Hematopoietic multipotent progenitor cell treated with erythropoietin and hydrocortisone succinate and interleukin-3 and kit ligand, for 8 days (in vitro differentiated cells): ENCODE results near the gene PPP1R12B.

Experiments
- DNase-seq: peaks from one replicate; pipeline ENCODE4 v3.0.0-alpha.2; 2015

The PPP1R12B gene, protein sequence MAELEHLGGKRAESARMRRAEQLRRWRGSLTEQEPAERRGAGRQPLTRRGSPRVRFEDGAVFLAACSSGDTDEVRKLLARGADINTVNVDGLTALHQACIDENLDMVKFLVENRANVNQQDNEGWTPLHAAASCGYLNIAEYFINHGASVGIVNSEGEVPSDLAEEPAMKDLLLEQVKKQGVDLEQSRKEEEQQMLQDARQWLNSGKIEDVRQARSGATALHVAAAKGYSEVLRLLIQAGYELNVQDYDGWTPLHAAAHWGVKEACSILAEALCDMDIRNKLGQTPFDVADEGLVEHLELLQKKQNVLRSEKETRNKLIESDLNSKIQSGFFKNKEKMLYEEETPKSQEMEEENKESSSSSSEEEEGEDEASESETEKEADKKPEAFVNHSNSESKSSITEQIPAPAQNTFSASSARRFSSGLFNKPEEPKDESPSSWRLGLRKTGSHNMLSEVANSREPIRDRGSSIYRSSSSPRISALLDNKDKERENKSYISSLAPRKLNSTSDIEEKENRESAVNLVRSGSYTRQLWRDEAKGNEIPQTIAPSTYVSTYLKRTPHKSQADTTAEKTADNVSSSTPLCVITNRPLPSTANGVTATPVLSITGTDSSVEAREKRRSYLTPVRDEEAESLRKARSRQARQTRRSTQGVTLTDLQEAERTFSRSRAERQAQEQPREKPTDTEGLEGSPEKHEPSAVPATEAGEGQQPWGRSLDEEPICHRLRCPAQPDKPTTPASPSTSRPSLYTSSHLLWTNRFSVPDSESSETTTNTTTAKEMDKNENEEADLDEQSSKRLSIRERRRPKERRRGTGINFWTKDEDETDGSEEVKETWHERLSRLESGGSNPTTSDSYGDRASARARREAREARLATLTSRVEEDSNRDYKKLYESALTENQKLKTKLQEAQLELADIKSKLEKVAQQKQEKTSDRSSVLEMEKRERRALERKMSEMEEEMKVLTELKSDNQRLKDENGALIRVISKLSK

DNA sequence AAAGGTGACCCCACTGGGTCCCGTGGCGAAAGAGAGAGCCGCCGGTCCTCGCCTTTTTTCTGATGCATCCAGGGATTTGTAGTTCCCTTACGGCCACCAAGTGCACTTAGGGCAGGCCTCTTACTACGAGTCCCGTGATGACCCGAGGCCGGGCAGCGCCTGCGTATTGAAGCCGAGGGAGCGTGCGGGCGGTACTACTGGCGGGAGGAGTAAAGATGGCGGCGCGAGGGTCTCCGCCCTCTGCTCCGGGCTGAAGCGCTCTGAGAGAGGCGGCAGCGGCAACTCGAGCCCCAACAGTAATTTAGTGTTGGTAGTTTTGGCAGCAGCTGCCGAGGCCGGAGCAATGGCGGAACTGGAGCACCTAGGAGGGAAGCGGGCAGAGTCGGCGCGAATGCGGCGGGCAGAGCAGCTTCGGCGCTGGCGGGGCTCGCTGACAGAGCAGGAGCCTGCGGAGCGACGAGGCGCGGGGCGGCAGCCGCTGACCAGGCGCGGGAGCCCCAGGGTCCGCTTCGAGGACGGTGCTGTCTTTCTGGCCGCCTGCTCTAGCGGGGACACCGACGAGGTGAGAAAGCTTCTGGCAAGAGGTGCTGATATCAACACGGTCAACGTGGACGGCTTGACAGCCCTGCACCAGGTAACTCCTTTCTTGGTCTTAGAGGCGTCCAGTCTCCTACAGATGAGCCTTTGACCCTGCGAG lies at the start of gene PPP1R12B:
PPP1R12B (plus strand) TSS at position 191 of the 697 bp plus-strand sequence; CDS start at position 344, 153 bp downstream.
- peak; percentile 99 for DNase-seq

DNA sequence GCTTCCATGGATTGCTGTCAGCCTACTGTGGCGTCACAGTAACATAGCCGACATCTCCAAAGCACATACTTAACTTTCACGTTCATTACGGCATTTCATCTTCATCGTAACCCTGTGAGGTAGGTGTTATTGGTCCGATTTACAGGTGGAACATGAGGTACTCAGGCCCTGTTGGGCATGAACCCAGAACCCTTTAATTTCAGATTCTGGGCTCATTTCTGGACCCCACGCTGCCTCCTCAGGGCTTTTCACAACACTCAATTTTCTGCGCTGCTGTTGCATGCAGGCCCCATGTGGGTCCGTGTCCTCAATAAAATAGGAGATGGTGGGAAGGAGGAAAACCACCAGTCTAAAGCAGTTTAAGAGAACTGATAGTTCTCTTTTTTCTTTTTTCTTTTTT lies 46.3 kb upstream of the PPP1R12B start:
- DNase-seq, result no peak

DNA sequence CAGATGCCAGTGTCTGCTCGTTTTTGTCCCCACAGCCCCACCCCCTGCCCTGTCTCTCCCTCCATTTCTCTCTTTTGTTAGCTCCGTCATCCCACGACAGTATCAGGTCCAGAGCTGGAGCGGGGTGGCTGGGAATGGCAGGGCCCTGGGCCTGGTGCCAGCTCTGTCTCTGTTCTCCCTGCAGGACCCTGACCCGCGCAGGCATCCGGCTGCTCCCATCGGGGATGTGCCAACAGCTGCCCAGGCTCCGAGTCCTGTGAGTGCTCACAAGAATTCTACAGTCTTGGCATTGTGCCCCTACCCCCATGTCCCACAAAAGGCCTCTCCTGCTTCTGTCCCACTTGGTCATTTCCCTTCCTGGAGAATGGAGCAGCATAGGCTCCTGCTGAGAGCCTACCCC lies 44.1 kb upstream of the PPP1R12B start:
- DNase-seq, result no peak

DNA sequence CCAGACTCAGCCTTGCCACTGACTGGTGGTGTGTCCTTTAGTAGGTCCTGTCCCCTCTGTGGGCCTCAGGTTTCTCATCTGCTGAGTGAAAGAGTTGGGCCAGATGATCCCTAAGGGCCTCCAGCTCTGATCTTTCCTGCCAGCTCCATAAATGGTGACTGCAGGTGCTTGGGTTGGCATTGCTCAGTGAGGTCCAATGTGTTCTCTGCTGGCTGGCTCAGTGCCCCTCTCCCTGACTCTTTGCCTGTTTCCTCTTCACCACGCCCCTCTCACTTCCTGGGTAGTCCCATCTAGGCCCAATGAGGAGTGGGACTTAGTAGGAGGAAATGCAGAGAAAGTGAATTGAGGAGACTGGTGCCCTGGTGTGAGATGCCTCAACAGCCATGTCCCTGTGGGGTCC lies 43.3 kb upstream of the PPP1R12B start:
- no peak for DNase-seq

DNA sequence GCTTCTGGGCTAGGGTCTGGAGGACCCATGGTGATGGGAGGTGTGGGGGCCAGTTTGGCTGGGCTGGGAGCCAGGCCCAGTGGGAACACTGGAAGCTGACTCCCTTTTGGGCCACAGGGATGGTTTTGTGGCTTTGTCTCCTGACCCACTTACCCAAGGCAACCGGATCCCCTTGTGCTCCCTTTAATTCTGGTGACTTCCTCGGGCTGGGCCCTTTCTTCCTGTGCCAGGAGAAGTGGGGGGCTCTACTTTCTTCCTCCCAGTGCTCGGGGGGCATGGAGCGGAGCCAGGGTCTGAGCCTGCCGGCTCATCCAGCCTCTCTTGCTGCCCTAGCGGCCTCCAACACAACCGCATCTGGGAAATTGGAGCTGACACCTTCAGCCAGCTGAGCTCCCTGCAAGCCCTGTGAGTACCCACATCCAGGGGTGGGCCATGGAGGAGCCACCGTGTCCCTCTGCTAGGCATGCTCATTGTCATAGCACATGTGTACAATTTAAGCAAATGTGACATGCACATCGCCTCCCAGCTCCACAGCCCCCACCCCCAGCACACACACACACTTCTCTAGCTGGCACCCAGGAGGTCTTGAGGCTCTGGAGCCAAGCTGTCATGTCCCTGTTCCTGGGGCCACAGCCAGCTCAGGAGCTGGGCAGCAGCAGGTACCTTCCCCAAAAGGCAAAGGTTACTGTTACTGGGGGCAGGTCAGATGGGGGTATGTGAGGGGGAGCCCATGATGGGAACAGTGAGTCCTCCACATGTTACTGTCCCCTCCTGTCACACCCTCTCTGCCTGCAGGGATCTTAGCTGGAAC lies 41.8 kb upstream of the PPP1R12B start:
- DNase-seq, result no peak

DNA sequence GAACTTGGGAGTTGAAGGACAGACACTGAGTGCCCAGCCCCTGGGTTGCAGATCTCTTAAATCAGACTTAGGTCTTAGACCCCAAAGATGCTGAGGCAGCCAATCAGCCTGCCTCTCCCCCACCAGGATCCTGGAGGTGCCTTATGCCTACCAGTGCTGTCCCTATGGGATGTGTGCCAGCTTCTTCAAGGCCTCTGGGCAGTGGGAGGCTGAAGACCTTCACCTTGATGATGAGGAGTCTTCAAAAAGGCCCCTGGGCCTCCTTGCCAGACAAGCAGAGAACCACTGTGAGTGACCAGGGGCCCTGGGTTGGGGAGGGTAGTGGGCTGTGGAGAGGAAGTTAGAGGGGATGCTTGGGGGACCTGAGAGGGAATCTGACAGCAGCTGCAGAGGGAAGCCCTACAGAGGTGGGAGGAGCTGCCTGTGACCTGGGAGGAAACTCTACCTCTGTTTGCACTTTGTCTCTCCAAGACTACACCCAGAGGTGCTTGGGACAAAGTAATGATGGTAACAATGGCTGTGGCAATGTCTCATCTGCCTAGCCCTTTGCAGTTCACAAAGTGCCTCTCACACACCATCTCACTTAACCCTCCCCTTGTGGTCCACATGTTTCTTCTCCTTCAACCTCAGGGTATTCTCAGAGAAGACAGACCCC lies 38.3 kb upstream of the PPP1R12B start:
- DNase-seq, result no peak

DNA sequence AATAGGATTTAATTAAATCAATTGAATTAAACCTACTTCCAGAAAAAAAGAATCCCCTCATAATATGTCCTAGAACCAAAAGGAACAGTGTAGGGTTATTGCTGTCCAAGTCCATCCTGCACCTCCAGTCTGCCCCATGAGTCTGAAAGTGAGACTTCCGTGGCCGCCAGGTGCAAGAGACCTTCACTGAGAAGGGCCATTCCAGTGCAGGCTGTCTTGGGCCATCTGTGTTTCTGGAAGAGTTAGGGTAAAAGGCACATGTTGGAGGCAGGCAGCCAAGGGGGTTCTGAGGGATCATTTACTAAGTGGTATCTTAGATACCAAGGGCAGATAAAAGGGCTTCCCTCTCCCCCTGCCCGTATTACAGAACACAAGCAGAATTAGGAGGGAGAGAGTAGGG lies 37.8 kb upstream of the PPP1R12B start:
- DNase-seq, result no peak

DNA sequence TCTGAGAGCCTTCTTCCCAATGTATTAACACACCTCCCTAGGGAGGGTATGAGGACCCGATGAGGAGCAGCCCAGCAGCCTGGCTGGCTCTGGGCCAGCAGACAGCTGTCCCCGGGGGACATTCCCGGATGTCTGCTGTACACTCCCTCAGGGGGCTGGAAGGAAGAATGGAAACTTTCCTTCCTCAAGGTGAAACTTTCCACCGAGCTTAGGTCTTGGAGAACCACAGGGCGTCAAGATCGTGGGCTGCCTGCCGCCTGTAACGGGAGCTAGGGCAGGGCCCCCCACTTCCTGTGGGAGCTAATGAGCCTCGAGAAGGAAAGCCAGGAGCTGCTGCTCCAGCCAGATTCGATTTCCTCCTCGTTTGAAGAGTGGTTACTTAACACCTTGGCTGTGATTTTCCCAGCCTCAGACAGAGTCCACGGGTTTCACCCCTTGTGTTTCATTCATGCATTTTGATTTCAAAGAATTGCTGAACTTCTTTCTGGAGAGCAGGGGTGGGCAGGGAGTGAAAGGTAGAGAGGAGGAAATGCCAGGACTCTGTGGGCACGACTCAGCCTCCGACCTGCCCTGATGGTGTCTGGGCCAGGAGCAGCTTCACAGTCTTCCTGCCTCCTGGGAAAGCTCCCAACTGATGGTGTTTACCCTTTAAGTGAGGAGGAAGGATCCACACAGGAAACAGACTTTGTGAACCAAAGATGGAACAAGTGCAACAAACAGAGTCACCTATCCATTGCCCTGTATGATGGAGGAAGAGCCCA lies 36.4 kb upstream of the PPP1R12B start:
- no peak for DNase-seq

DNA sequence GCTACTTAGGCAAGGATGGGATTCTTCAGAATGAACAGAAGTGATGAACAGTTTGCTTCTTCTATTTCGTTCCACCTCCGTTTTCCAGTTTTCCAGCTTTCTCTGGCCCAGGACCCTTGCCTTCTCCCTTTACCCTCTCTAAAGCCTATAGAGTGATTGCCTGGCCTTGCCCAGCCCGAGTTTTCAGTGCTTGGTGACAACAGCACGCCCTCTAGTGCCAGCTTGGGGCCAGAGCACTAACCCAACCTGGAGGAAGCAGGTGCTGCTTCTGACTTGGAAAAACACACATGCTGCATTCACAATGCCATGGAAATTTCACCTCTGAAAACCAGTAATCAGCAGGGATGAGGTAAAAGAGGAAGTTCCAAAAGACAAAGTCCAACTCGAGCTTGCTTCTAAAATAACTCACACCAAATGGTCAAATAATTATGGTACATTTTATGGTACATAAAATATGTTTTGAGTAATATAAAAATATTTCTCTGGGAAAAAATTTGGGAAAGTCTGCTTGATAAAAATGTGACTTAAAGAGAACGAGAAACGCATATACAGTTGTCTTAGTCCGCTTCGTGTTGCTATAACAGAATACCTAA lies 32.8 kb upstream of the PPP1R12B start:
- peak; percentile 66 for DNase-seq

DNA sequence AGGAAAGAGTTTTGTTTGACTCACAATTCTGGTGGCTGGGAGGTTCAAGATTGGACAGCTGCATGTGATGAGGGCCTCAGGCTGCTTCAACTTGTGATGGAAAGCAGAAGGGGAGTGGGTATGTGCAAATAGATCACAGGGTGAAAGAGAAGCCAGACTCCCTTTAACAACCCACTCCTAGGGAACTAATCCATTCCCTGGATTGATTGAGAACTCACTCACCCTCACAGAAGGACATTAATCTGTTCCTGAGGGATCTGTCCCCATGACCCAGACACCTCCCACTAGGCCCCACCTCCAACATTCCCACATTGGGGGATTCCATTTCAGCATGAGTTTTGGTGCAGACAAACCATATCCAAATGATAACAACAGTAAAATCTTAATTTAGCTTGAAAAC lies 32.3 kb upstream of the PPP1R12B start:
- no peak for DNase-seq

DNA sequence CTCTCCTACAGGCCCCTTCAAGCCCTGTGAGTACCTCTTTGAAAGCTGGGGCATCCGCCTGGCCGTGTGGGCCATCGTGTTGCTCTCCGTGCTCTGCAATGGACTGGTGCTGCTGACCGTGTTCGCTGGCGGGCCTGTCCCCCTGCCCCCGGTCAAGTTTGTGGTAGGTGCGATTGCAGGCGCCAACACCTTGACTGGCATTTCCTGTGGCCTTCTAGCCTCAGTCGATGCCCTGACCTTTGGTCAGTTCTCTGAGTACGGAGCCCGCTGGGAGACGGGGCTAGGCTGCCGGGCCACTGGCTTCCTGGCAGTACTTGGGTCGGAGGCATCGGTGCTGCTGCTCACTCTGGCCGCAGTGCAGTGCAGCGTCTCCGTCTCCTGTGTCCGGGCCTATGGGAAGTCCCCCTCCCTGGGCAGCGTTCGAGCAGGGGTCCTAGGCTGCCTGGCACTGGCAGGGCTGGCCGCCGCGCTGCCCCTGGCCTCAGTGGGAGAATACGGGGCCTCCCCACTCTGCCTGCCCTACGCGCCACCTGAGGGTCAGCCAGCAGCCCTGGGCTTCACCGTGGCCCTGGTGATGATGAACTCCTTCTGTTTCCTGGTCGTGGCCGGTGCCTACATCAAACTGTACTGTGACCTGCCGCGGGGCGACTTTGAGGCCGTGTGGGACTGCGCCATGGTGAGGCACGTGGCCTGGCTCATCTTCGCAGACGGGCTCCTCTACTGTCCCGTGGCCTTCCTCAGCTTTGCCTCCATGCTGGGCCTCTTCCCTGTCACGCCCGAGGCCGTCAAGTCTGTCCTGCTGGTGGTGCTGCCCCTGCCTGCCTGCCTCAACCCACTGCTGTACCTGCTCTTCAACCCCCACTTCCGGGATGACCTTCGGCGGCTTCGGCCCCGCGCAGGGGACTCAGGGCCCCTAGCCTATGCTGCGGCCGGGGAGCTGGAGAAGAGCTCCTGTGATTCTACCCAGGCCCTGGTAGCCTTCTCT lies 30.3 kb upstream of the PPP1R12B start:
- DNase-seq, result no peak

DNA sequence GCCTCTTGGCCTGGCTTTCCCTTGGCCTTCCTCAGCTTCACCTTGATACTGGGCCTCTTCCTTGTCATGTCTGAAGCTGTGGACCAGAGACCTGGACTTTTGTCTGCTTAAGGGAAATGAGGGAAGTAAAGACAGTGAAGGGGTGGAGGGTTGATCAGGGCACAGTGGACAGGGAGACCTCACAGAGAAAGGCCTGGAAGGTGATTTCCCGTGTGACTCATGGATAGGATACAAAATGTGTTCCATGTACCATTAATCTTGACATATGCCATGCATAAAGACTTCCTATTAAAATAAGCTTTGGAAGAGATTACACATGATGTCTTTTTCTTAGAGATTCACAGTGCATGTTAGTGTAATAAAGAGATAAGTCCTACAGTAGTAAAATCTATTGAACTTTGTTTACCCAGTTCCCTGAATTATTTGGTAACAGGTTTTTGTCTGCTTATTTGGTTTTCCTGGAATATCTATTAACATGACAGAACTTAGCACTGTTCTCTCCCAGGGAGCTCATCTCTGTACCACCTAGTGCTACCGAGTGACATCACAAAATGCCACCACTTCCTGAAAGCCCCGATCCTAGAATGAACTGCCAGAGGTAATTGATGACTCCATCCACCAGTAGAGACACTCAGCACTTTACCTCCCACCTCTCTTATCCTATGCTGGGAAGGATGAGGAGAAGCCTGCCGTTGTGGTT lies 29.0 kb upstream of the PPP1R12B start:
- no peak for DNase-seq

DNA sequence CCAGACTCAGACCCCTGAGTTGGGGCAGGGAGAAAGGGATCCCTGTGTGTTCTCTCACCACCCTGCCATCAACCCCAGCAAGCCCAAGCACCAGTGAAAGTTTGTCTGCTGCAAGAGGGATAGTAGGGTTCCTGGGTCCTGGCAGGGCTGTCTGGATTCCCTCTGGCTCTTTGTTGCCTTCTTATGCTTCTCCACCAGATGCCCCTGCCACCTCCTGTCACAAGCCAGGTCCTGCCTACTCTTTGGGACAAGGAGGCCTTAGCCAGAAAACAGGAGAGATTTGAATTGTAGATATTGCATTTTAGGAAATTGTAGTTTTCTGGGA lies 28.5 kb upstream of the PPP1R12B start:
- DNase-seq, result no peak

DNA sequence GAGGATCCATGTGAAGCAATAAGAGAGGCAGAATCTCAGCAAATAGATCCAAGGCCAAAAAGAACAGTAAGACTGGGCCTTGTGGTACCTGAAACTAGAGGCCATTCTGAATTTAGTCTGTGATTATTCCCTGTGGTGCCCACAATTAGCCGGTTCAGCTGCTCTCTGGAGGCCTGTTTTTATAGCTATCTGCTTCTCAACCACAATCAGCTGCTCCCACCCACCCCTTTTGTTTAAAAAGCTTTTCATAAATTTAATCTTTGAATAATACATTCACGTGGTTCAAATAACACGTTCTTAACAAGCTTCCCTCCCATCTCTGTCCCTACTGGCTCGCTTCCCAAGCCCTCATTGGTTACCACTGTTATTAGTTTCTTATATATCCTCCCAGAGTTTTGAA lies 24.8 kb upstream of the PPP1R12B start:
- no peak for DNase-seq

DNA sequence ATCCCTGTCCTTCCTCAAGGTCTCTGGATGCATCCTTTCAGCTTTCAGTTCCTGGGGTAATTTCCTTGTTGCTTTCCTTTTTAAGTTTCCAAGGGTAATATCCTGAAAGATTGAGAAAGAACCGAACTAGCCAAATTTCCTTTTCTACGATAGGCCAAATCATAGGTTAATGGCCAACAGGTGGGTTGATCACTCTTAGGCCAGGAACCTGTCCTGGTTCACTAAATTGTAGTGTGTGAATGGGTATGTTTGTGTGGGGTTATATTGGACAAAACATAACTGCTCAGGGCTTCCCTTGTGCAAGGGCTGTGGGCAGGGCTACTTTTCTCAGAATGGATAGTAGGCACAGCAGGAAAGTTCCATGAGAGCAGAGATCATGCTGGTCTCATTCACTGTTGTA lies 23.9 kb upstream of the PPP1R12B start:
- DNase-seq, result no peak

DNA sequence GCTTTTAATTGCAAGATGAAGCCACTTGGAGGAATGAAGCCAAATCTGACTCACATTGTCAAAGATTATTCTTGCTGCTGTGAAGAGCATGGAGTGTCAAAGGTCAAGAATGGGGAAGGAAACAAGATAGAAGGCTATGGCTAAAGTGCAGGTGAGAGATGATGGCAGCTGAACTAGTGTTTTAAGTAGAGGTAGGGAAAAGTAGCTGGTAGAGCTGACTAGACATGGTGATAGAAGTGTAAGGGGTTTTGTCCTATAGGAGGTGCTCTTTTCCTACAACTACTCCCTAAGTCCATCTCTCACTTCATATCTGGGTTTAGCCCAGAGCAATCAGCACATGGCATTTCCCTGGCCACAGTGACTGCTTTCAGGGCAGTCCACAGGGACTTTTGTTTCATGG lies 18.6 kb upstream of the PPP1R12B start:
- DNase-seq, result peak; percentile 25

DNA sequence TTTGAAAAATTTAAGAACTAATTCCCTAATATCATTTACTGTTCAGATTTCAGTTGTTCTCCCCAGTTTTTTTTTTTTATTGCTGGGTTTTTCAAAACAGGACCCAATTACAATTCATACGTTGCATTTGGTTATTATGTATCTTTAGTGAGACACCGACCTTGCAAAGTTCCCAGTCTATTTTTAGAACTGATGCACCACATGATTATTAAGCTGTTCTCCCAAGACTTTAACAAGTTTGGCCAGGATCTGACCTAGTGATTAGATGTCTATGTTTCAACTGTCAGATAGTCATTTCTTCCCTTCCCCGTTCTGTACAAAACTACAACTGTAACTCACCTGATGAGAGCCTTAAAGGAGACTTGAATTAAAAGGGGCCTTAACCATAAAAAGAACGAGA lies 14.6 kb upstream of the PPP1R12B start:
- DNase-seq, result no peak

DNA sequence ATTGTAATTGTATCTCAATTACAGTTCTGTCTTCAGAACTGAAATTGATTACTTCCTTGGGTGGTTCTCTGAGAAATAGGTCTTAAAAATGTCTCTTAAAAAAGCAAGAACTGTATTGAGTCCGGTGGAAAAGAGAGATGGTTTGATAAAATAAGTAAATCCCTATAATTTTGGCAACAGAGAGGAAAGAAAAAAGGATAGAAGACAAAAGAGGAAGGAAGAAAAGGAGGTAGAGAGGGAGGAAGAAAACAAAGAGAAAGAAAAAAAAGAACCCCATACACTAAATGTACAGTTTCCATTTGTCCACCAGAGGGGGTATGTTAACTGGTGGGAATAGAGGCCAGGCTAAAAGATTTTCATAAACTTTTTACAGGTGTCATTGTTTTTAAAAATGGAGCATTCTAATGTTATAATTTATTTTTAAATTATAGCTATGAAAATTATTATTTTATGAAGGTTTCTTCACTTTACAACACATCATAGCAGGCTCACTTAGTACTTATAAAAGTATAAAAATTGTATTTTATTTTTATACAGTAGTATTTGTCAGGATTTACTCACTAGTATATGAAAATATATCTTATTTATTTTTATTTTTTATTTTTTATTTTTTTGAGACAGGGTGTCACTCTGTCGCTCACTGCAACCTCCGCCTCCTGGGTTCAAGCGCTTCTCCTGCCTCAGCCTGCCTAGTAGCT lies 4.7 kb upstream of the PPP1R12B start:
- peak; percentile 82 for DNase-seq
